Left lung (tissue), 10 donors: ENCODE data around the gene HAAO. TPM values are rescaled to one million over a fixed set of nuclear protein-coding genes. Genes with fewer than 3 reads are reported as not detected.

Source experiments
- ATAC-seq: fragments of 200-7000 bp; cut with Tn5 transposase; one replicate; pipeline ENCODE4 v1.9.1; 2020; ENCODE audit warnings: moderate library complexity
- DNase-seq, 4 donors: peaks; one replicate each; pipeline ENCODE4 v3.0.0-alpha.2; 2013 to 2020
- H3K27ac ChIP-seq, 2 donors: fragments of 200-600 bp; sonication (generic) in 1 of 2; one replicate each; pipeline versions ENCODE4 v1.5.0 to v1.8.0; 2020 to 2021
- H3K27me3 ChIP-seq, 2 donors: fragments of 200-600 bp; sonication (generic) in 1 of 2; one replicate each; pipeline versions ENCODE4 v1.5.0 to v1.8.0; 2020 to 2021
- H3K36me3 ChIP-seq, 2 donors: fragments of 200-600 bp; sonication (generic) in 1 of 2; one replicate each; pipeline versions ENCODE4 v1.5.0 to v1.8.0; 2020 to 2021
- H3K4me1 ChIP-seq, 2 donors: fragments of 200-600 bp; one replicate each; pipeline ENCODE4 v1.8.0; 2021
- H3K4me3 ChIP-seq, 2 donors: fragments of 200-600 bp; sonication (generic) in 1 of 2; one replicate each; pipeline versions ENCODE4 v1.5.0 to v1.8.0; 2020 to 2021; ENCODE audit warnings: mild to moderate bottlenecking in 1 of 2
- H3K9me3 ChIP-seq, 2 donors: fragments of 200-600 bp; sonication (generic) in 1 of 2; one replicate each; pipeline versions ENCODE4 v1.5.0 to v1.8.0; 2020 to 2021
- CTCF ChIP-seq, 2 donors: fragments of 200-600 bp; sonication (generic) in 1 of 2; IDR thresholded peaks; one replicate each; pipeline versions ENCODE4 v1.5.0 to v1.8.0; 2021; ENCODE audit warnings: antibody characterized with exemption in 2 of 2
- intact Hi-C, 2 donors: fragments of 100-400 bp; cut with DNase I; formaldehyde crosslinking; loops; one replicate each; pipeline versions ENCODE4 v1.11.2 to v1.14.2; 2022
- polyA plus RNA-seq, 6 donors: library from polyadenylated mRNA; unstranded; fragments of 120-200 nt; gene quantifications; one replicate each; pipeline ENCODE4 v1.2.1, GENCODE V29; 2013; ENCODE audit not compliant: insufficient read length in 6 of 6
- total RNA-seq, 2 donors: library from RNA; stranded (reverse); fragmentation: NEBNext Ultra II Directional; extraction: Animal tissue kit (Norgen Biotek cat#: 25700); gene quantifications; one replicate each; pipeline ENCODE4 v1.2.1, GENCODE V29; 2021
- donor health status: DM: no; HTN: yes; CAD: no.
- donor health status: DM: no; HTN: no; CAD: no.

The HAAO gene
- total and polyA plus RNA-seq, 8 donors, result 6.2 to 32.8 (median 28.3) TPM

- Histone ChIP-seq H3K4me3 (no peak overlapping the region), H3K4me1 (peaks cover 0 to 16% of the 10 kb centered on the region in 2 donors), H3K36me3 (no peaks in the 10 kb centered on the region), H3K9me3 (no peaks in the 10 kb centered on the region), H3K27me3 (no peaks in the 10 kb centered on the region), H3K27ac (no peak overlapping the region)
- intact Hi-C loops, result no loop called here
- ATAC-seq (peak; percentile 16), DNase-seq (no peak)
- no peak for TF ChIP-seq CTCF (IDR thresholded peaks at IDR 0.05)
These were observed 12.0 kb upstream of the HAAO start for GRCh38 chr2:42804338-42804737.

- no peaks in the 10 kb centered on the region for H3K36me3 ChIP-seq
- intact Hi-C loops, result no loop called here
- H3K4me1 ChIP-seq, result peaks cover 0 to 9% of the 10 kb centered on the region in 2 donors
- no peaks in the 10 kb centered on the region for H3K9me3 ChIP-seq
- DNase-seq, result no peak
- no peak overlapping the region for H3K4me3 ChIP-seq
- TF ChIP-seq CTCF (IDR thresholded peaks at IDR 0.05), result no peak
- no peak overlapping the region for H3K27ac ChIP-seq
- H3K27me3 ChIP-seq, result no peaks in the 10 kb centered on the region
- no peak for ATAC-seq
These were observed 9.8 kb upstream of the HAAO start for GRCh38 chr2:42802150-42802549.

- Histone ChIP-seq H3K4me3 (no peak overlapping the region), H3K9me3 (no peaks in the 10 kb centered on the region), H3K4me1 (peaks cover 0 to 9% of the 10 kb centered on the region in 2 donors), H3K27me3 (no peaks in the 10 kb centered on the region), H3K36me3 (no peaks in the 10 kb centered on the region), H3K27ac (no peak overlapping the region)
- intact Hi-C loops, result no loop called here
- no peak for TF ChIP-seq CTCF (IDR thresholded peaks at IDR 0.05)
- DNase-seq (no peak), ATAC-seq (no peak)
These were observed 9.0 kb upstream of the HAAO start for GRCh38 chr2:42801381-42801780.

GRCh38 chr2:42800981-42801380, 8.6 kb upstream of the HAAO start:
- no peak for TF ChIP-seq CTCF (IDR thresholded peaks at IDR 0.05)
- no peak overlapping the region for H3K4me3 ChIP-seq
- peak in 1 of 4 donors; percentile 58 for DNase-seq
- H3K36me3 ChIP-seq, result no peaks in the 10 kb centered on the region
- no peaks in the 10 kb centered on the region for H3K9me3 ChIP-seq
- H3K4me1 ChIP-seq, result peaks cover 0 to 9% of the 10 kb centered on the region in 2 donors
- H3K27ac ChIP-seq, result no peak overlapping the region
- intact Hi-C loops, result no loop called here
- ATAC-seq, result no peak
- no peaks in the 10 kb centered on the region for H3K27me3 ChIP-seq

- no peak for ATAC-seq
- TF ChIP-seq CTCF (IDR thresholded peaks at IDR 0.05), result no peak
- H3K4me1 ChIP-seq, result peaks cover 0 to 9% of the 10 kb centered on the region in 2 donors
- intact Hi-C loops, result no loop called here
- H3K36me3 ChIP-seq, result no peaks in the 10 kb centered on the region
- no peaks in the 10 kb centered on the region for H3K27me3 ChIP-seq
- H3K27ac ChIP-seq, result no peak overlapping the region
- H3K4me3 ChIP-seq, result no peak overlapping the region
- no peaks in the 10 kb centered on the region for H3K9me3 ChIP-seq
- no peak for DNase-seq
These were observed 8.1 kb upstream of the HAAO start for GRCh38 chr2:42800461-42800962.
